NCI-H510A treated with DMSO at 0.1 percent for 48 hours (cell line): ENCODE results near the gene MPPED1.

ENCODE experiments used
- DNase-seq: peaks from one replicate; lab custom pipeline; 2025; lab: John Stamatoyannopoulos, UW

Gene MPPED1

DNA sequence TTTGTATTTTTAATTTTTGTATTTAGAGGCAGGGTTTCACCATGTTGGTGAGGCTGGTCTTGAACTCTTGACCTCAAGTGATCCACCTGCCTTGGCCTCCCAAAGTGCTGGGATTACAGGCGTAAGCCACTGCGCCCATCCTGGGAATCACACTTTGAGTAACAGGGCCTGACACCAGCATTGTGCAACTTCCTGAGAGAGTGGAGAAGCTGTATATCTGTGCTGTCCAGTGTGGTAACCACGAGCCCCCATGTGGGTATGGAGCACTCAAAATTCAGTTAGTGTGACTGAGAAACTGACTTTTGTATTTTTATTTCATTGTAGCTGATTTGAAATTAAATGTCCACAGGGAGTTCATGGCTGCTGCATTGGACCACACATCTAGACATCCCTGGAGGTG is 36.2 kb downstream of the MPPED1 start:
- no peak for DNase-seq

DNA sequence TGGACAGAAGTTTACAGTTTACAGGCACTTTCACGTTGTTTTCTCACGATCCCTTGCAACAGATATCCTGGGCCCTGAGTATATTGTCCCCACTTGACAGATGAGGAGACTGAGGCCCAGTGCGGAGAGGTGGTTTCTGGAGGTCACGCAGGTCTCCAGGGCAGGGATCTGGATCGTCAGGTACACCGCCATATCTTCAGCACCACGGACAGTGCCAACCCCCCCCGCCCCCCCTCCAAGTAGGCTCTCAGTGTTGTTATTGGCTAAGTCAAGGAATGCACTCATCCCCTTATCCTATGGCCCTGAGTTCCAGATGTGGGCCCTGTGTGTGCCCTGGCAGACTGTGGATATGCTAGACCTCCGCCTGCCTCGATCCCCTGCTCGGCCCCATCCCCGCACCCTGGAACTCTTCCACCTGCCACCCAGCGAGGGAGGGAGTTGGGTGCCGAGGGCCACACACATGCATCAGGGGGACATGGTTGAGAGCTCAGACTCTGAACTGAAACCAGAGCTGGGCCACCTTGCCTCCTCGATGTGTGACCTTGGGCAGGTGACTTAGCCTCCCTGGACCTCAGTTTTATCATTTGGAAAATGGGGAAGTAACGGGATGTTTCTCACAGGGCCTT is 37.5 kb downstream of the MPPED1 start:
- no peak for DNase-seq

DNA sequence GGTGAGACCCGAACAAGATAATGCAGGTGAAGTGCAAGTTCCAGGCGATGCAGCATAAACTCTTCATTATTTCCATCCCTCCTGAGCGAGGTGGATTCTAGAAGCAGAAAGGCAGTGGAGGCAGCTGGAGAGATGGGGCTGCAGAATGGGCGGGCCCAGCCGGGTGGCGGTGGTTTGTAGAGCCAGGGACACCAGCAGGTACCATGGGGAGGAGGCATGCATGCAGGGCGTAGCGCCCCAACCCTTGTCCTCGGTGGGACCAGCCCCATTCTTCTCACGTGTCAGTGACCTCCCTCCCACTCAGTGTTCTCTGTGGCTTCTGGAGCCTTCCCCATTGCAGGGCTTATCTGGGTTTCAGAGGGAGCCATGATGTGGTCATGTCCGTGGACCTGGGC is 38.0 kb downstream of the MPPED1 start:
- no peak for DNase-seq

DNA sequence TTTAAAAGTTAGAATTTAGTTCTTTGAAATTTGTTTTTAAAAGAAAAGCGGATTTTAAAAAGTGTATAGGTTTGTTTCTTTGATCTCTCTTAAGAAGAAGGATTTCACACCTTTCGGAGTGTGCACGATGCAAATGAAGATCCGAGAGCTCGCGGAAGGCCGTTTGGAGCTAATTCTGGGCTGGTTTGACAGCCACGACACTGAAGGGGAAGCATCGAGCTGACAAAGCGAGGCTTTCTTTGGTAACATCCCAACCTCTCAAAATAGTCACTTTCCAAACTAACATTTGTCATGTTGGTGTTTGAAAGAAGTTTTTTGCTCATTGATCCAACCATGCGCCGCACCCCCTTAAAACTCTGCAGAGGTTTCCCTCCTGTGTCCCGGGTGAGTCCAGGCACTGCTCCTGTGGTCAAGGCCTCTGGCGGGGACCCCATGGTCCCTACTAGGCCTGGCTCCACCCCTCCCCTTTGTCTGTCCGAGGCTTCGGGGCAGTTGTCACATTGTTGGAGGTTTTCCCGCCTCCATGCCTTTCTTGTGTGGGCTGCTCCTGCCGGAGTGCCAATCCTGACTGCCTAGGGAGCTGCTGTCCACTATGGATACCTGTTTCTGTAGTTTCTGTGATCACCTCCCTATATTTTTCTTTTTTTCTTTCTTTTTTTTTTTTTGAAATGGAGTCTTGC is 39.7 kb downstream of the MPPED1 start:
- DNase-seq = no peak

DNA sequence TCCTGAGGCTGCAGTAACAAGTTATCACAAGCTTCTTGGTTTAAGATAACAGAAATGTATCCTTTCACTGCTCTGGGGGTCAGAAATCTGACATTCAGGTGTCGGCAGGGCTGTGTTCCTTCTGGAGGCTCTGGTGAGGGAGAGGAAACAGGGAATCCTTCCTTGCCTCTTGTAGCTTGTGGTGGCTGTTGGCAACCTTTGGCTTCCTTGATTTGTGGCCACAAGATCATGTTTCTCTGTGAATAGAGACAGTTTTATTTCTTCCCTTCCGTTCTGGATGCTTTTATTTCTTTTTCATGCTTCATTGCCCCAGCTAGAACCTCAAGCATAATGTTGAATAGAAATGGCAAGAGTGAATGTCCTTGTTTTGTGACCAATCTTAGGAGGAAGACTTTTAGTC is 44.0 kb downstream of the MPPED1 start:
- DNase-seq = no peak

DNA sequence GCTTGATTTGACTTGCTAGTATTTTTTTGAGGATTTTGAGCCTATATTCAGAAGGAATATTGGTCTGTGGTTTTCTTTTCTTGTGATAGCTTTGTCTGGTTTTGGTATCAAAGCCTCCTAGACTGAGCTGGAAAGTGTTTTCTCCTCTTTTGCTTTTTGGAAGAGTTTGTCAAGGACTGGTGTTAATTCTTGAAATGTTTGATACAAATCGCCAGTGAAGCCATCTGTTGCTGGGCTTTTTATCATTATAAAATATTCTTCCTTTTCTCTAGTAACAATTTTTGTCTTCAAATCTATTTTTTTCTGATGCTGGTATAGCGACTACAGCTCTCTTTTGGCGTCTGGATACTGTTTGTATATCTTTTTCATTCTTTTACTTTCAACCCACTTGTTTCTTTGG is 45.2 kb downstream of the MPPED1 start:
- no peak for DNase-seq

DNA sequence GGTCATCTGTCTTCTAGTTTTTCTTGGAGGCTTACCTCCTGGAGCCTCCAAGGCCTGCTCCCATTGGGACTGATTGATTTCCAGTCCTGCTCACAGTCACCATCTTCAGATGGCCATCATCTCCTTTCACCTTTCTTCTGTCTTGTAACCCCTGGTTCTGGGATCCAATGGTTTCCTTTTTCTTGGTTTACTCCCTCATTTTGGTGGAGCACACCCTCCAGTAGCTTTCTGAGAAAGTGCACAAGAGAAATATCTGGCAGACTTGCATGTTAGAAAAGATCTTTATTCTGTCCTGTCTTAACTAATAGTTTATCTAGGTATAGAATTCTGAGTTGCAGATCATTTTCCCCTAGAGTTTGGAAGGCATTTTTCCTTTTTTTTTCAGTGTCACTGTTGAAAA is 50.9 kb downstream of the MPPED1 start:
- DNase-seq = no peak

DNA sequence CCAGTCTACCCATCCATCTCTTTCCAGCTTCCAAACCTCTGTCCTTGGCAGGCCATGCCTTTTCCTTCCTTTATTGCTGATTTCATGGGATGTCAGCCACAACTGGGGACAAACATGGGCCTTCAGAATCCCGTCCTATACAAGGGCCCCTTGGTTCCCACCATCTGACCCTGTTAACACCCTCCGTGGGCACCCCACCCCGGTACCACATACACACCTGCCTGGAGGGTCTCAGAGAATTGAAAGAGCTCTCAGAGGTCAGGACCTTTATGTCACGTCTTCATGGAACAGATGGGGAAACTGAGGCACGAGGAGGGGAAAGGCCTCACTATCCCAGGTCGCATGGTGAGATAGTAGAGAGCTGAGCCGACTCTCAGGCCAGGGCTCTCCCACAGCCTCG is 53.0 kb downstream of the MPPED1 start:
- DNase-seq = no peak

DNA sequence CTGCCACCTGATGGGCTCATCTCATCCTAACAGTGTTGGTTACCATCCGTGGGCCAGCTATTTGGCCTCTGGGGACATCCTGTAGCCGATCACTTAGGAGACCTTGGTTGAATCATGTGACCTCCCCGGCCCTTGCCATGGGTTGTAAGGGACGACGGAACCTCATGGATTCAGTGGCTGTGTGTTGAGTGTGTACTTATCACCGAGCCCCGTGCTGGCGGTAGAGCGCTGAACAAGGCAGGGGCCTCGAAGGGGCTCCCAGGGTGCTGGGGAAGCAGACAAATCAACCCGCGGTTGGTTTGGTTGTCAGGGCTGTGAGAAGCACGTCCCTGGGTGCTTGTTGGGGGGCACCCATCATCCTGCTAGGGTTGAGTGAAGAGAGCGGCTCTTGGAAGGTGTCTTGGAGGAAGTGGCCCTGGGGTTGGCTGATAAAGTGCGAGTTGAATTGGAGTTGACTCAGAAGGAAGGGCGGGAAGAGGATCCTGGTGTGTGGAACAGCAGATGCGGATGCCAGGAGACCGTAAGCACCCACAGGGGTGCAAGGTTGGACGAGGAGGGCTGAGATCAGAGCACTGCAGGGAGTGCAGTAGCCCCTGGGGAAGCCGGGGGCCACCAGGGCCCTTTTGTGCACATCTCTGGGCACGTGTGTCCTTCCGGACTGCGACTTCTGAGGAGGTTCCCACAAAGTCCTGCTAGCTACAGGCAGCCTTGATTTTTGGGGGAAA is 53.6 kb downstream of the MPPED1 start:
- no peak for DNase-seq

DNA sequence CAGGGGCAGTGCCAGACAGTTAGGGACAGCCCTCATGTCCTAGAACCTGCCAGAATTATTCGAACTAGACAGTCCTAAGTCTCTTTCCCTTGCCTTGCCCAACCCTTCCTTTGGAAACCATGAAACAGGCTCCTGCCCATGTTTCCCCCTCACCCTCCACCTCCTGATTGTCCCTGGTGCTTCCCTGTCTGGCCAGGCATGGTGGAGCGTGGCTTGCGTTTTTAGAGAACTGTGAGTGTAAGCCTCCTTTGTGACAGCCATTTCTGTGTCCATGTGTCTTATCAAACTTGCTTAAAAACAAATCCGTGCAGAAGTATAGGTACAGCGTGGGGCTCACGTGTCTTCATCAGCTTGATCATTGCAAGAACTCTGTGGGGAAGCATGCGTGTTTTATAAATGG is 54.9 kb downstream of the MPPED1 start:
- DNase-seq = no peak

DNA sequence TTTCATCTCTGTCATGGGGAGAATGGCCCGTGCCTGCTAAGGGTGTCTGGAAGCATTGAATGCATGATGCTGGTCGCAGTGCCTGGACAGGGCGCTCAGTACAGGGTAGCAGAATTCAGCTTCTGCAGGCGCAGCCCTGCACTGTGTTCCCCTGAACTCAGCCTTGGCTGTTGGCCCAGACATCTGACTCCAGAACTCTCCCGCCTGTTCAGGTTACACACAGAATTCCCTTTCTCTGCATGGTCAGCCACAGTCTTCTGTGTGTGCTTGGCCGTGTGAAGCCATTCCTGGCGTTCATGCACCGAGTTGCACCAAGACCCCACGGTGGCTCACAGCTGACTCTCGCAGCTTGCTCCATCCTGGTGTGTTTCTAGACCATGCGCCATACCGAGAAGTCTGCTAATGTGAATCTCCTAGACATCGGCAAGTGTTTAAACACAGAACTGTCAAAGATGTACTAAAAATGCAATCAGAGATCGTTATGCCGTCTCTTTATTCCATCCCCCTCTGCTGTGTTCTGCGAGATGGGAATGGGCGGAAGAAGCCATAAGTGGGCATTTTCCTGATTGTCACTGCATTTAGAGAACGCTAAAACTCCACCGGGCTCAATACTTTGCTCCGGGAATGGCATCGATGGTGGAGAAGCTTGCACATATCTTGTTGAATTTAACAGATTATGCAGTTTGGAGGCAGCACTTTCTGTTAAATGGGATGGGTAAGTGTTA is 55.6 kb downstream of the MPPED1 start:
- DNase-seq = no peak

DNA sequence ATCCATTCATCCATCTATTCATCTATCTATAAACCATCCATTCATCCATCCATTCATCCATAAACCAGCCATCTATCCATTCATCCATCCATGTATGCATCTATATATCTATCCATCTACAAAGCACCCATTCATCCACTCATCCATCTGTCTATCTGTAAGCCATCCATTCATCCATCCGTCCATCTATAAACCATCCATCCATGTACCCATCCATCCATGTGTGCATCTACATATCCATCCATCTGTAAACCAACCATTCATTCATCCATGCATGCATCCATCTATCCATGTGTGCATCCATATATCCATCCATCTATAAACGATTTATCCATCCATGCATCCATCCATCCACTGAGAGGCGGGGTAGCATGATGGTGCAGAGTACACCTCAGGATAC is 58.4 kb downstream of the MPPED1 start:
- no peak for DNase-seq

DNA sequence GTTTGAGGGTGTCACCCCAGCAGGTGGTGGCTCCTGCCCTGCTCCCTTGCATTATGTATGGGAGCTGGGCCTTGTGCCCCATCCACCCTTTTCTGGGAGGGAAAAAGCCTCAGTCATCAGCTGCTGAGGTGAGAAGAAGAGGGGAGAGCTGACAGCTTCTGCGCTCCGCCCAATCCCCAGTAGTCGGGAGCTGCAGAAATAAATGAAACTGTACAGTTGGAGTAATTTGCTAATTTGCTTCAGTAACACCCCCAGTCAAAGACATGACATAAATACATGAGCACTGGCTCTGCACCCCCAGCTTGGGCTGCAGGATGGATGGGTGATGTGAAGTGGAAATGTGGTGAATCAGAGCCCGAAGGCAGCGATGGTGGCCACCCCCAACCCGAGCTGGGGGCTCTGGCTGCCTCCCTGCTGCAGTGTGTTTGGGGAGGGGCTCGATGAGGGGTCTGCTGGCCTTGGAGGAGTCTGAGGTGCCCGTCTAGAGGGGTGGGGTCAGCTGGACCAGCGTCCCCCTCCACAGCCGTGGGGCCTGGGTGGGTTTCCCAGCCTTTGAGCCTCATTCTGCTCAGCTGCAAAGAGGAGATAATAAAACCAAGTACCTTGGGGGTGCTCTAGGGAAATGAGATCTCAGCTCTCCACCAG is 59.2 kb downstream of the MPPED1 start:
- no peak for DNase-seq

DNA sequence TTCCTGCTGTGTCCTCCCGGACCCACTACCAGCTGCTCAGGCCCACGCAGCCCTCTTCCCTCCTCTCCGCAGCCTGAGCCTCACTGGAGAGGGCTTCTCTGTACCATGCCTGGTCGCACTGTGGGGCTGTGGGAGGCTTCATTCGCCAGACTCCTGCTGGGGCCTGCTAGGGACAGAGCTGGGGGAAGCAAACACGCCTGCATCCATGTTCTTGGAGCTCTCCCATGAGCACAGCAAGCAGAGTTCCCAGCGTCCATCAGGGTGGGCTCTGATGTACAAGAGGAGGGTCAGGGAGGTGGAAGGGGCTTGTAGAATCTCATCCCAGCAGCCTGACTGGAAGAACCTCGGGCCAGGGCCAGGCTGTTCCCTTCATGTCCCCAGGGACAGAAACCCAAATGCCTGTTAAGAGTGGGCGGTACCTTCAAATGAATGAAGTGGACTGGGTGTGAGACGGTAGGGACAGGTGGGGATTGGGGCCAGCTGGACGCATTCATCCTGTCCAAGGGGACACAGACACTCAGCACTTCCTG is 59.9 kb downstream of the MPPED1 start:
- no peak for DNase-seq

DNA sequence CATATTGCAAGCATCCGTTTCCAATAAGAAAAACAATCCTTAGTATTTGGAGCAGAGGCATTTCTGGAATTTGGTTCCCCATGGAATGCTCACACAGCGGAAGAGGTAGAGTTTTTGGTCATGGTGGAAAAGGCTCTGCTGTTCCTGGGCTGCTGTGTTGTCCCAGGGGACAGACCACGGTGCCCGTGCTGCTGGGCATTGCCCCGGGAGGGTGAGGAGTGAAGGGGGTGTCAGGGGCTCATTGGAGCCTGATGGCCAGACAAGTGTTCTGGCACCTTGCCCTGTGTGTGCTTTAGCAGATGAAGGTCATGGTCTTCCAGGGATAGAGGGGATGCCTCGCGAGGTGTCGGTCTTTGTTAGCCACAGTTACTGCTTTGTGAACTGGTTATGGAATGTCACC is 61.2 kb downstream of the MPPED1 start:
- no peak for DNase-seq

DNA sequence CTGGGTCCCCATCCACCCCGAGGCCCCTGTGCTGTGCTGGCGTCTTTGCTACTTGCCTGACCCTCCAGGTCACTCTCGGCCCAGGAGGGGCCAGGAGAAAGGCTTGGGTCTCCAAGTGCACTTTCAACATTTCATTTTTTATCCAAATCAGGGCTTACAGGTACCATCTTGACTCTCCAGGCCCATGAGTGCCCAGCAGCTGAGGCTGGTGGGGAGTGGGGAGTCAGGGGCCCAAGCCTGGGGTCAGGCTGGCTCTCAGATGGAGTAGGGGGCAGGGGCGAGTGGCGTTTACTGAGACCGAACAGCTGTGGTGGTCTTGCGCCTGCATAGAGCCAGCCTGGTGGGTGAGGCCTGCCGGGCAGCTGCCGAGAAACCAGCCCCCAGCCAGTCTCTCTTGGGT is 61.6 kb downstream of the MPPED1 start:
- DNase-seq = no peak

DNA sequence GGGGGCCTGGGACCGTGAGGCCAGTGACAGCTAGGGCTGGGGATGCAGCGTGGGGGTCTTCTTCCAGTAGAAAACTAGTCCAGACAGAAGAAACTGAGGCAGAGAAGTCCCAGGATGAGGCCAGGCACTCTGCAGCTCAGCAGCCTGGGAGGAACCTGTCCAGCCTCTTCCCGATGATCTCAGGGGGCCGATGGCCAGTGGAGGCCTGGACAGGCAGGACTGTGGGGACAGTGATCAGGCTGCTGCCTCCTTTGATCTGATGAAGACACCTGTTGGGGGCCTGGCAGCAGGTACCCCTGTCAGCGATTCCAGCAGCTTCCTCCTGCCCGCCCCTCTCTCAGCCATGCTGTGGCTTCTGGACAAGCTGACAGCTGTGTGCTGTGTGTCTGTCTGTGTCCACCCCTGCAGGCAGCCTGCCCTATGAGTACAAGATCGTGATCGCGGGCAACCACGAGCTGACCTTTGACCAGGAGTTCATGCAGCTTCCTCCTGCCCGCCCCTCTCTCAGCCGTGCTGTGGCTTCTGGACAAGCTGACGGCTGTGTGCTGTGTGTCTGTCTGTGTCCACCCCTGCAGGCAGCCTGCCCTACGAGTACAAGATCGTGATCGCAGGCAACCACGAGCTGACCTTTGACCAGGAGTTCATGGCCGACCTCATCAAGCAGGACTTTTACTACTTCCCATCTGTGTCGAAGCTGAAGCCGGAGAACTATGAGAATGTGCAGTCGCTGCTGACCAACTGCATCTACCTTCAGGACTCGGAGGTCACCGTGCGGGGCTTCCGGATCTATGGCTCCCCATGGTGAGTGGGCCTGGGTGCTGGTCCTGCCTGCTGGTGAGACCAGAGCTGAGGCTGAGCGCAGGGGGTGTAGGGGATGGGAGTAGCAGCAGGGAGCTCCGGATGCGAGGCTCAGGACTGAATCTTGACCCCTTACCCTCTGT is 62.6 kb downstream of the MPPED1 start:
- DNase-seq = no peak

DNA sequence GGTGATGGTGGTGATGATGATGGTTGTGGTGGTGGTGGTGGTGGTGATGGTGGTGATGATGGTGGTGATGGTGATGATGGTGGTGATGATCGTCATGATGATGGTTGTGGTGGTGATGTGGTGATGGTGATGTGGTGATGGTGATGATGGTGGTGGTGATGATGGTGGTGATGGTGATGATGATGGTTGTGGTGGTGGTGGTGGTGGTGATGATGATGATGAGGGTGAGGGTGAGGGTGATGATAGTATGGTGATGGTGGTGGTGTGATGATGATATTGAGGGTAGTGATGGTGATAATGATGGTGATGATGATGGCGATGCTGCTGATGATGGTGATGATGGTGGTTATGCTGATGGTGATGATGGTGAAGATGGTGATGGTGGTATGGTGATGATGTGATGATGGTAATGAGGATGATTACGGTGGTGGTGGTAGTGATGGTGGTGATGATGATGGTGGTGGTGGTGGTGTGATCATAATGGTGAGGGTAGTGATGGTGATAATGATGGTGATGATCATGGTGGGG is 63.8 kb downstream of the MPPED1 start:
- DNase-seq = no peak

DNA sequence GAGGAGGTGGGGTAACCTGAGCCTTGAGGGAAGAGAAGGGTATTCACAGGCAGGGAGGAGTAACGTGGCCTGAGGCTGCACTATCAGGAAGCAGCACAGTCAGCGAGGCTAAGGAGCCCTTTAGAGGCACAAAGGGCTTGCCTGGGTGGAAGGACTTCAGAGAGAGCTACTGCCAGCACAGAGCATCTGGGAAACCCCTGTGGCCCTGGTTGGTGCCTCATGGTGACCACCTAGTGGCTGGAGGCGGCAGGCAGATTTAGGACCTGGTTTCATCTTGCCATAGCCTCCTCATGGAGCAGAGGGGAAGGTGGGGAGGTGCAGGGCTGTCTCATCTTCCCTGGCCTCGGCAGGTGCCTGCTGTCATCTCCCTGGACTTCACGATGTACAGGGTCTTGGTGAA is 64.5 kb downstream of the MPPED1 start:
- DNase-seq = no peak
